ENCODE measurements around the gene GATA6. TPM values are rescaled to one million over a fixed set of nuclear protein-coding genes. Genes with fewer than 3 reads are reported as not detected.

The GATA6 gene
- total RNA-seq, 2 donors from 2014 or later, result 41.8 to 114 TPM

GRCh38 chr18:22164337-22165048, 4.9 kb upstream of the GATA6 start:
- Histone ChIP-seq H3K4me1 (peaks cover 20% of the 10 kb centered on the region), H3K27me3 (no peaks in the 10 kb centered on the region), H3K27ac (peak overlapping the region; percentile 95 to 100 (median 98)), H3K4me3 (peak overlapping the region; percentile 7 to 9), H3K36me3 (replicated peaks in 1 of 2; ENCODE audit: insufficient read depth in 1 of 2, low read depth in 2 of 2) (no peaks in the 10 kb centered on the region), H3K9me3 (no peaks in the 10 kb centered on the region)
- intact Hi-C loops (cut with DNase I), result no loop called here
- peak; percentile 25 for ATAC-seq
- peak; percentile 66 to 91 (median 87) for TF ChIP-seq POLR2A (IDR thresholded peaks at IDR 0.05)
- TF ChIP-seq, protein P1, sequence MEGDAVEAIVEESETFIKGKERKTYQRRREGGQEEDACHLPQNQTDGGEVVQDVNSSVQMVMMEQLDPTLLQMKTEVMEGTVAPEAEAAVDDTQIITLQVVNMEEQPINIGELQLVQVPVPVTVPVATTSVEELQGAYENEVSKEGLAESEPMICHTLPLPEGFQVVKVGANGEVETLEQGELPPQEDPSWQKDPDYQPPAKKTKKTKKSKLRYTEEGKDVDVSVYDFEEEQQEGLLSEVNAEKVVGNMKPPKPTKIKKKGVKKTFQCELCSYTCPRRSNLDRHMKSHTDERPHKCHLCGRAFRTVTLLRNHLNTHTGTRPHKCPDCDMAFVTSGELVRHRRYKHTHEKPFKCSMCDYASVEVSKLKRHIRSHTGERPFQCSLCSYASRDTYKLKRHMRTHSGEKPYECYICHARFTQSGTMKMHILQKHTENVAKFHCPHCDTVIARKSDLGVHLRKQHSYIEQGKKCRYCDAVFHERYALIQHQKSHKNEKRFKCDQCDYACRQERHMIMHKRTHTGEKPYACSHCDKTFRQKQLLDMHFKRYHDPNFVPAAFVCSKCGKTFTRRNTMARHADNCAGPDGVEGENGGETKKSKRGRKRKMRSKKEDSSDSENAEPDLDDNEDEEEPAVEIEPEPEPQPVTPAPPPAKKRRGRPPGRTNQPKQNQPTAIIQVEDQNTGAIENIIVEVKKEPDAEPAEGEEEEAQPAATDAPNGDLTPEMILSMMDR (IDR thresholded peaks at IDR 0.05), result peak in 1 of 7 experiments; percentile 5
- WGBS, 2 donors, result 13 to 16% methylated on average over 16 of the region's 16 CpGs
- peak; percentile 64 to 79 (median 74) for DNase-seq

- DNase-seq, result peak; percentile 14 to 45 (median 36)
- H3K27ac ChIP-seq, result peak overlapping the region; percentile 95 to 100 (median 98)
- ATAC-seq, result no peak
- no peak for TF ChIP-seq POLR2A (IDR thresholded peaks at IDR 0.05)
- TF ChIP-seq, protein P1 (IDR thresholded peaks at IDR 0.05), result no peak
- peaks cover 20% of the 10 kb centered on the region for H3K4me1 ChIP-seq
- H3K27me3 ChIP-seq, result no peaks in the 10 kb centered on the region
- H3K36me3 ChIP-seq (replicated peaks in 1 of 2; ENCODE audit: insufficient read depth in 1 of 2, low read depth in 2 of 2), result no peaks in the 10 kb centered on the region
- H3K4me3 ChIP-seq, result peak overlapping the region; percentile 7 to 9
- intact Hi-C loops (cut with DNase I), result no loop called here
- no peaks in the 10 kb centered on the region for H3K9me3 ChIP-seq
- 4 to 8% methylated on average over 38 to 50 of the region's 50 CpGs for WGBS, 2 donors
Measured at GRCh38 chr18:22165049-22165602, 4.3 kb upstream of the GATA6 start.

GRCh38 chr18:22165603-22166068, 3.8 kb upstream of the GATA6 start:
- Histone ChIP-seq H3K4me1 (peaks cover 20% of the 10 kb centered on the region), H3K27me3 (no peaks in the 10 kb centered on the region), H3K36me3 (replicated peaks in 1 of 2; ENCODE audit: insufficient read depth in 1 of 2, low read depth in 2 of 2) (no peaks in the 10 kb centered on the region), H3K27ac (peak overlapping the region; percentile 95 to 100 (median 98)), H3K9me3 (no peaks in the 10 kb centered on the region), H3K4me3 (peak overlapping the region; percentile 7 to 38)
- TF ChIP-seq POLR2A (IDR thresholded peaks at IDR 0.05), result no peak
- TF ChIP-seq, protein P1 (IDR thresholded peaks at IDR 0.05), result peak in 1 of 7 experiments; percentile 3
- DNase-seq, result peak in 3 of 4 donors; percentile 26 to 37 (median 31)
- ATAC-seq, result no peak
- intact Hi-C loops (cut with DNase I), result no loop called here
- WGBS, 2 donors, result 1 to 2% methylated on average over 9 to 52 of the region's 57 CpGs

- no peaks in the 10 kb centered on the region for H3K9me3 ChIP-seq
- H3K27ac ChIP-seq, result peak overlapping the region; percentile 95 to 100 (median 98)
- peak overlapping the region in 1 of 2 donors; percentile 54 for H3K4me3 ChIP-seq
- TF ChIP-seq POLR2A (IDR thresholded peaks at IDR 0.05), result peak; percentile 65 to 94 (median 89)
- TF ChIP-seq, protein P1 (IDR thresholded peaks at IDR 0.05), result peak in 1 of 7 experiments; percentile 8
- DNase-seq (peak; percentile 75 to 82 (median 78)), ATAC-seq (peak; percentile 13)
- 3 to 8% methylated on average over 35 to 46 of the region's 46 CpGs for WGBS, 2 donors
- H3K36me3 ChIP-seq (replicated peaks in 1 of 2; ENCODE audit: insufficient read depth in 1 of 2, low read depth in 2 of 2), result no peaks in the 10 kb centered on the region
- H3K4me1 ChIP-seq, result peaks cover 20% of the 10 kb centered on the region
- intact Hi-C loops (cut with DNase I), result no loop called here
- H3K27me3 ChIP-seq, result no peaks in the 10 kb centered on the region
Measured at GRCh38 chr18:22166069-22166950, 3.1 kb upstream of the GATA6 start.

All from body of pancreas (tissue), 4 donors.